GDM1 (cell line): ENCODE results near the gene GABBR2.
A peak's percentile ranks its signal among the peaks of the same experiment; 100 is the strongest.

ENCODE experiments used
- DNase-seq: peaks from one replicate; lab custom pipeline; 2025; lab: John Stamatoyannopoulos, UW

Gene GABBR2

DNA sequence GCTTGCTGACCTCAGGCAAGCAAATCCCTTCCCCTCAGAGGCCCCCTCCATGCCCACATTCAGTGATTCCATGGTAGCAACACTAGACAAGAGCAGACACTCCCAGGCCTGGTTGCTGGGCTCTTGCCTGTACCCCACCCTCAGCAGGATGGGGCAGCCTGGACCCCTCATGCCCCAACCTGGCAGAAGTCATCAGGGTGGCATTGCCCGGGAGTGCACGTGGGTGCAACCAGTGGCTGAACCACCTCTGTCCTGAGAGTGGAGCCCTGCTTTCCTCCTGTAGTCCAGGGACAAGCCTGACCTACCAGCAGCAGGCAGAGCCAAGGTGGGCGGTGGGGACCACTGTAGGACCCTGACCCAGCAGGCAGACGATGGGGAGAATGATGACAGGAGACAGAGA is 387.5 kb downstream of the GABBR2 start:
- DNase-seq, result no peak

DNA sequence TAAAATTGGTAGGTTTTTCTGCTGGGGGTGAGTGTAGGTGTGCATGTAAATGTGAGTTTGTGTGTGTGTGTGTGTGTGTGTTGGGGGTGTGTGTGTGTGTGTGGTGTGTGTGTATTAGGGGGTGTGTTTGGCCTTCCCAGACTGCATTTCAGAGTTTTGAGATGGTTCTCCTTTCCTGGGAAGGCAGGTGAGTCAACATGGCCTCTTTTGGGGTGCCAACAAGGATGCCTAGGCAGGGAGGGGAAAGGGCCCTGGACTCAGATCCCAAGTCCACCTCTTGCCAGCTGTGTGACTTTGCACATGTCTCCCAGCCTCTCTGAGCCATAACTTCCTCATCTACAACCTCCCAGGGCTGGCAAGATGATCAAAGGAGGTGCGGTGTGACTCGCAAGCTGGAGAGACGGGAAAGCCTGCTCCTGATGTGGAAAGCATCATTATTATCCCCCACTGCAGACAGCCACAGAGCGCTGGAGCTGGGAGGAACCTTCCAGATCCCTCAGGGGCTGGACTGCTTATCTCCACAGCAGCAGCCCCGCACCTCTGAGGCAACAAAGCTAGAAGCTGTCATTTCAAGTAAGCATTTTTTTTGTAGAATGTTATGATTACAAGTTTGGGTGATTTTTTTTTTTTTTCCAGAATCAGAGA is 389.8 kb downstream of the GABBR2 start:
- no peak for DNase-seq

DNA sequence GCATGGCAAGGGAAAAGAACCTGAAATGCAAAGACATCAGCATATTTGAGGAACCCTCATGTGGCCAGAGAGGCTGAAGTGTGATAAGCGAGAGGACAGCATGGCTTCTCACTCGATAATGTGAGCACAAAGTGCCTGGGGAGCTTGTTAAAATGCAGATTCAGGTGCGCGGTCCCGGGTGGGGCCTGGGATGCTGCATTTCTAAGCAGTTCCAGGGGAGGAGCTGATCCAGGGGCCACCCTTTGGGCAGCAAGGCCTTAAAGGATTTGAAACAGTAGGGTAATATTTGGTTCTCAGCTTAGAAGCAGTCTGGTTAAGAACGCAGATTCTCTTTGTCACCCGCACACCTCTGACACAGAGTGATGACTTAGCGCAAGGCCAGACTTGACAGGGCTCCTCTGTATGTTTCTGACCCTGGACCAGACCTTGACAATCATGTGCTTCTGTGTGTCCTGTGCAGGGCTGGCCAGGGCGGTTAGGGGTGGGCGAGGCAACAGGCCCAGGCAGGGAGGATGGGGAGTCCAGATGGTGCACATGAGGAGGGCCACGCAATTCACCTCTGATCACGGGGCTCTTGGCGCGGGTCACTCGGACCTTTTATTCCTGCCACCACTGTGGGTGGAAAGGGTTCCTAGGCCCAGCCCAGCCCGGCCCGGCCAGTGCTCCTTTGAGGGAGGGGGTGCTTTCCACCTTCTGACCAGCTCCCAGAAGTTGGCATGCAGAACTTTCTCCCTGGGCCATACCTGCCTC is 390.5 kb downstream of the GABBR2 start:
- no peak for DNase-seq

DNA sequence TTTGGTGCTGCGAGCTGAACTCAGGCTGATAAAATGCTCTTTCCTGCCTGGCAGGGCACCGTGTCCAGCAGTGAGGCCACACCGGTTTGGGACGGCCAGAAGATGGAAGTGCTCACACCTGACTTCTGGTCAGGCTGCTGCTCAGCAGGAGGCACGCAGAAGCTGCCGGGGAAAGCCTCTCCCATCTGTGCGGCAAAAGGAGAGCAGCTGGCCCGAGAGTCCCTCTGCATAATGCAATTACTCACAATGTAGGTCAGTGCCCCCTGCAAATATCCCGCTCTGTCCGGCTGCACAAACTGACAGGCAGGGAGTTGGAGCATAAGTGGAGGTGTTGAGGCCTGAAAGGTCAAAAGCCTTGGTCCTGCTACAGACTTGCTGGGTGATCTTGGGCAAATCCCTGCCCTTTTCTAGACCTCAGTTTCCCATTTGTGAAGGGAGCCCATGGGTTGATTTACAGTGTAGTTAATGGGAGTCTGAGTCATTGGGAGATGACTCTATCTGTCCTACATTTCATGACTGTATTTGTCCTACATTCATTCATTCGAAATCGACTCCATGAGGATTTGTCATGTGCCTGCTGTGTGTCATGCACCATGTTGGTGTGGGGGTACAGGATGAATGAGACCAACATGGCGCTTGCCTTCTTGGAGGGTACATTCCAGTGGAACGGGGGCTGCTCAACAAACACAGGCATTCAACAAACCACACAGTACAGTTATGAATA is 391.4 kb downstream of the GABBR2 start:
- DNase-seq, result no peak

DNA sequence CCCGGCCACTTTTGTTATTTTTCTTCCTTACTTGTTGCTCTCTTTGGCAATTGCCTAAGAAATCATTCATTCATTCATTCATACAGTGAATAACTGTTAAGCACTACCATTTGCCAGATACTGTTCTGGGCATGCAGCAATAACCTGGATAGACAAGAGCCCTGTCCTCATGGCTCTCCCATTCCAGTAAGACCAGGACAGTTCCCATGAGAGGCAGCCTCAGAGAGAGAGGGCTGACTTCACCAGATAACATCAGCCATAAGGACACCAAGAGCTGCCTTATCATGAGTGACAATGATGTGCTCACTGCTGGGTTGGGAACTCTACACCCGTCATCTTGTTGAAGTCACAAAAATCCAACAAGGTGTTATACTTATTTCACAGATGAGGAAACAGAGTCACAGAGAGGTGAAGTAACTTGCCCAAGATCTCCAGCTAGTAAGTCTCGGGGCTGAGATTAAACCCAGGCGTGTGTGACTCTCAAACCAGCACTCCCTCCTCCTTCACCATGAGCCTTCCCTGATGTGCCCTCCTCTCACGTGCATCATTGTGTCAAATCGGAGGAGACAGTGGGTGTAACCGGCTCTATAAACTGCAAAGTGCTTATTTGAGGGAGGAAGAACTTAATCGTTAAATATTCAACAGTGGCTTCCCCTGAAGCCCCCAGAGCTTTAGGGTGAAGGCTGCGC is 392.1 kb downstream of the GABBR2 start:
- no peak for DNase-seq

DNA sequence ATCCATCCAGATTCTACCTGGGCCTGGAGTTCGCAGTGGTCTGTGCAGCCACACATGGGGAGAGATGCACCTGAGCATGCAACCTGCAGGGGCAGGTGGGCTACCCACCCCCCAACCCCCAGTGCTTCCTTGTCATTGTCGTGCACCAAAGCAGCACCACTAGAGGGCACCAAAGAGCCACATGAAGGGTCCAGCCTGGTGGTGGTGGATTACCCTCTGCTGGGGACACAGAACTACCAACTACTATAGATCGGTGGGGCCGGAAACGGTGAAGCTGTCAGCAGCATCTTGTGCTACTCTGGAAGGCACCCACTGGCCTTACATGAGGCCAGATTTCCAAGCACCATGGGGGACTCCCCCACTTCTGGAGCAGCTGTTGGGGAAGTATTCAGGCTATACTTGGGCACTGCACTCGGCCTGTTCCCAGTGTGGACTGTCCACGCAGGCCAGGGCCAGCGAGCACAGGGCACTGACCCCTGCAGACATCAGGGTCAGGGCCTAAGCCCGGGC is 393.1 kb downstream of the GABBR2 start:
- peak; percentile 48 for DNase-seq

DNA sequence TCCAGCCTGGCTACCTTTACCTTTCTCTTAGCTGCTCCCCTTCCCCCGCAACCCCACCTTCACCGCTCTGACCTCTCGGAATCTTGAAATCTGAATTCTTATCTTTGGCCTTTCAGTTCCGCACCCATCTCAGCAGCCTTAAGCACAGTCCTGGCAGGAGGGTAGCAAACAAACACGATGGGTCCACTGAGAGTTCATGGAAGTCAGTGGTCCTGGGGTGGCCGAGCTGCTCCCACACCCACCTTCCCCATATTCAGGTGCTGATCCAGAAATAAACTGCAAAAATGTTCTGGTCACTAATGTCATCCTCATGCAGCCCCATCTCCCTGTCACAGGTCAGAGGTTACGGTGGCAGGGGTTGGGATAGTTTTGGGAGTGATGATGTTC is 393.7 kb downstream of the GABBR2 start:
- DNase-seq, result no peak

DNA sequence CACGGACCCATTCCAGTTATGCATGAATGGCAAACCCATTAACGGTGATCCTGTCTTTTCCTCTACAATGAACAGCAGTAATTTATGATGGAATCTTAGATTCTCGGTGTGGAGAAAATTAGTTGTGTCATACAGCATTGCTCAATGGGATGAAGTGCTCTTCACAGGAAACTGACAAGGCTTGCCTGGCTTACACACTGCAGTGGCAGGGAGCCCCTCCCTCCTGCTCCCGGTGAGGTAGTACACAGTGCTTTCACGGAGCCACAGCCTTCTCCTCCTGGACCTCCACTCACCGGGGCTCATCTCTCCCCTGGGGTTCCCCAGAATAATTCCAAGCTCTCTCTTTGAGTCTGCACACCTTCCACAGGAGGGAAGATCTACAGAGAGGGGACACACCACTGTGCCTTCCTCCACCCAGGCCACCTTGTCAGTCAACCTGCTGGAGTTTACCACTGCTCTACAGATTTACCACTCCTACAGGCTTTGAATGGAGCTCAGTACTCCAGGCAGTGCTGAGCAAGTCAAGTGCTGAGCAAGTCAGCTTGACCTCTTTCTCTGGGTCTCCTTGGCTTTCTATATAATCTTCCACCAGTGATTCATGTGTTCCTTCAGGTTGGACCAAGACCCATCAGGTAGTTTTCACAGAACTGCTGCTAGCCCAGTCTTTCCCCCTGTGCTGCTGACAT is 394.2 kb downstream of the GABBR2 start:
- no peak for DNase-seq

DNA sequence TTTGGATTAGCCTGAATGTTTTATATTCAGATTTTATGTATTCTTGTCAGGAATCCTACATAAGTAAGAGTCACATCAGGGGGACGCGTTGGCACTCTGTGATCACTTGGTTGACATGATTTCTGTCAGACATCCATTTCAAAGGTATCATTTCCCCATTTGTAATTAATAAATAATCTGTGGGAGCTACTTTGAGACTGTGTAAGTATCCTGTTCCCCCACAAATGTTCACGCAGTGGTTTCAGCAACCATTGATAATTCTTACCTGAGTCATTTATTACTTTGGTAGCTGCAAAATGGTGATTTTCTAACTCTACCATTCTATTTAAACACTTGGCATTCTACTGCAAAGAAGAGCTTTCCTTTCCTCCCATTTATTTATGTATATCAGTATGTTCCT is 396.4 kb downstream of the GABBR2 start:
- DNase-seq, result no peak

DNA sequence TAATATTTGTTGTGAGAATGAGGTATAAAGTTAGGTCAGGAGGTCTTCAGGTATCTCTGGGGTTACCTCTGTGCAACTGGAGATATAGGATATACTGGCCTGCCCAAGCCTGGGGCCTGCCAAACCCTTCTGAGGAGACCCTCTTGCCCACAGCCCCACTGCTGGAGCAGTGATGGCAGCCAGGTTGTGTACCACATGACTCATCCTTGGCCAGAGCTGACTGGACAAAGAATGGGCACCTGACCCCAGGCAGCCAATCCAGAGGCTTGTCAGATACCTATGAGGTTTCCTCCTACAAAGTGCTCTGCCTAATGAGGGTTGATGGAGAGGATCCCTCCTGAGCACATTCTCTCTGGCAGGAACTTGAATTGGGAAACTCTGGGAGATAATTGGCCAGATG is 397.2 kb downstream of the GABBR2 start:
- DNase-seq, result no peak

DNA sequence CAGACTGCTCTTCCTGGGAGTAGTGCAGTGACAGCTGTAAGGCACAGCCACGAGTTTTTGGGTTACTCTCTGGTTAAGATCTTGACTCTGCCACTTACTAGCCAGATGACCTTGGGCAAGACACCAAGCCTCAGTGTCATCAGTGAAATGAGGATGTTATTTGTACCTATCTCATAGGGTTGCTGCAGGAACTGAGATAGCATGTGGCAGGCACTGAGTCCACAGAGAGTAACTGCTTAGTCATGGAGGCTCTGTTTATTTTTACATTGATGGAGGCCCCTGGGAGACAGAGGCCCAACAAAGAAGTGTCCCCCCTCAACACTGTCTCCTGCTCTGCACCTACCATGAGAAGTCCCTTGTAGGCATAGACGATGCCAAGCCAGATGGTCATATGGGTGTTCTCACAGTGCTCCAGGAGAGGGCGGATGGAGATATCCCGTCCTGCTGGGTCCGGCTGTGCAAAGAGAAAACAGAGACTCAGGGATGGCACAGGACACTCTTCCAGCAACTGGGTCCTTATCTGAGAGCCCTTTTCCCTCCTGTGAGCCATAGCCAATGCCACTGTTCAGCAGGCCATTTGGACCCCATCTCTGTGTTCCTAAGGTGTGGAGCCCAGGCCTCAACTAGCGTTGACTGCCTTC is 397.9 kb downstream of the GABBR2 start:
- DNase-seq, result no peak

DNA sequence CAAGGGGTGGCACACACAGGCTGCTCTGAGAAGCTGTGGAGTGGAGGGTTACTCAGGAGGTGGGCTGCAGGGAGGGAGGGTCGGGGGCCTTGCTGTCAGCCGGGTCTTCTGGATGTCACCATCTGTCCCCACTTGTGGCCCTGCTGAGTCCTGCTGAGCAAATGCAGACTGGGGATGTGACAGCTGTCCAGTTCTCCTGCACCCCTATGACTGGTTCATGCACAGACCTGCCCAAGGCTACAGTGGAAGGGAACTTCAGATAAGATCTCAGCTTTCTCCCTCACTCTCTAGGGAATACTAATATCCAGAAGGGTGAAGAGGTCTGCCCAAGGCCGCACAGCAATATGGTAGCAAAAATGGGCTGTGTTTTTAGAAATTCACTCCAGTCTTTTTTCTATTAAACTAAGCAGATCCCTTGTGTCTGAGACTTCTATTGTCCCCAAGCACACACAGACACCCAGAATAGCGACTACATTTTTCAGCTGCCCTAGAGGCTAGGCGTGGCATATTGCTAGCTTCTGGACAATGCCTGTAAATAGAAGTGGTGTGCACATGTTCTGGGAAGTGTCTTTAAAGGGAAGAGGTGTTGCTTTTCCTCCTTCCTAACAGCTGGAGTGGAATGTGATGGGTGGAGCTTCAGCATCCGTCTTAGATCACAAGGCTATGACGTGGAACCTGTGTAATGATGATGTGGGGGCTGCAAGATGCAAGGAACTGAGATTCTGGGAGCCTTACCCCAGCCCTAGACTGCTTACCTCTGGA is 402.2 kb downstream of the GABBR2 start:
- DNase-seq, result no peak

DNA sequence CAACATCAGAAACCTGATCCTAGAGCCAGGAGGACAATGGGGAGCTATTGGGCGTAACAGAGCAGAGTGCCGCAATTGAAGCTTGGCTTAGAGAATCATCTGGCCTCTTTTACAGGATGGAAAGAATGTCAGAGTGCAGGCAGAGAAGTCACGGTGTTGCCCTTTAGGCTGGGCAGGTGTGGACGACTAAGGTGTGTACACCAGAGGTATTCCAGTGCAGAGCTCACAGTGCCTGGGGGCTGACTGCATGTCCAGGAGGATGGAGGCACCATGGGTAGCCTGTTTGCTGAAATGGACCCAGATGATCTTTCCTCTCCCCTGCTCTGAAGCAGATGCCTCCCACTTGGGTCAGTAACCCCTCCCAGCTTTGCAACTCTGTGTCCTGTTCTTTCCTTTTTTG is 404.4 kb downstream of the GABBR2 start:
- DNase-seq, result no peak

DNA sequence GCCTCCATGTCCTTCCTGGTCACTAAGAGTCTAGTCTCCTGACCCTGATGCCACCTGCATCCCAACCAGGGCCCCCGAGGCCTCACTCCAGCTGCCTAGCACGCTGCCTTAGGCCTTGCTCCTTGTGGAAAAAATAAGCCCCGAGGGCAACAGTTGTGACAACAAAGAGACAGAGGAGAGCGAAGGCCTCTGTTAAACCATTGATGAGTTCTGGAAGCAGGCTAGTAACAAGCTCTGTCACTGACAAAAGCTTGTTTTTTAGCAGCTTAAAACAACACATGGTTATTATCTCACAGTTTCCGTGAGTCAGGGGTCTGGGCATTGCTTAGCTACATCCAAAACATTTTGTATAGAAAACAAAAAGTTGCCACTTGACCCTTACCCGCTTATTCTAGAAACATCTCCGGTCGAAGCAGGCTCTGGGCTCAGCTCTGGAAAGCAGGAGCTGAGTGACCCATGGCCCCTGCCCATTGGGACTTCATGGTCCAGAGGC is 405.1 kb downstream of the GABBR2 start:
- DNase-seq, result no peak

DNA sequence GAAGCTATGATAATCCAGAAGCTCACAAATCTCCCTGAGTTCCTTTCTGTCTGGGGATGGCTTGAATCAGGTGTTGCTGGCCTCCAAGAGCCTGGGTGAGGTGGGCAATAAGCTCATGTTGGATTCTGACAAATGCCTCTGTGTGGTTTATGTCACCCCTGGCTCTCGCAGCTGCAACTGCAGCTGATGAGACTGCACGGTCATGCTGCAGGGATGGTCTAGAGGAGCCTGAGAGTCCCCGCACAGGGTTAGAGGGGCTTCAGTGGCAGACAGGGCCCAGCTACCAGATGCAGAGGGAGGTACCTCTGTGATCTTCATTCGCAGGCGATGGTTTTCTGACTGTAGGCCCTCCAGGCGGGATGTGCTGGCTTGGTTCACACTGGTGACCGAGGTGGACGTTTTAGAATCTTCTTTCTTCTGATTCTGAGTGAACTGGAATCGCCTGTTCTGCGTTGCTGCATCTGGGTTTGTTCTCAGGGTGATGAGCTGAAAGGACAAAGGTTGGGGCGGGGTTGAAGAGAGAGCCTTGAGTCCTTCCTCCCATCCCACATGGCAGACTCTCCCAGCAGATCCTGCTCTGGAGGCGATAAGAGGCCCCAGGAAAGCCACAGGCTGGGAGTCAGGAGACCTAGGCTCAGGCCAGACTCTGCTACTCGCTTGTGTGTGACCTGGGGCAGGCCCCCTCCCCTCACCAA is 405.6 kb downstream of the GABBR2 start:
- no peak for DNase-seq

DNA sequence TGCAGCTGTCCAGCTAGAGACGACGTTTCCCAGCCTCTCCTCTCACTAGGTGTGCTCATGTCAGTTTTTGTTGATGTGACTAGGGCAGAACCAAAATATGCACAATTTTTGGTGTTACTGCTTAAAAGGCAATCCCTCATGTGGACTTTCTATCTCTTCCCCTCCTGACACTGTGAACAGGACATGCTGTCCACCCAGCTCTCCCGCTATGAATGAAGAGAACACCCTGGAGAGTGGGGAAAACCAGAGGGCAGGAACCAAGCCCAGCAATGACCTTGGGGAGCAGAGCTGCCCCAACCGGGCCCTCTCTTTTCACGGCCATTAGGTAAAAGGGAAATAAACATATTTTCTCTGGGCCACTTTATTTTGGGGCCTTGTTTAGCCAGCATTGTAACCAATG is 406.6 kb downstream of the GABBR2 start:
- no peak for DNase-seq

DNA sequence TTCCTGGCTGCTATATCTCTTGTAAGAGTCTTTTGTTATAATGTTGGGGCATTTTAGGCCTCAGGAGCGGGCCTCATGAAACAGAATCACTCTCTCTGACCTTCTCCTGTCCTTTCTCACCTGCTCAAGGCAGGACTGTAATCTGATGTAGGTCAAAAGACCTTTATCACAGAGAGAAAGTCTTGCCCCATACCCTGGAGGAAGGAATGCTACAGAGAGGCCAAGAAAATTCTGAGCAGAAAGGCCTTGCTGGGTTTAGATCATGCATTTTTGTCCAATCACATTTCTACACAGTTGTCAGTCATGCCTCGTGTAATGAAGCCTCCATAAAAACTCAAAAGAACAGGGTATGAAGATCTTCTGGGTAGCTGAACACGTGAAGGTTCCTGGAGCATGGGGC is 408.1 kb downstream of the GABBR2 start:
- DNase-seq, result no peak

DNA sequence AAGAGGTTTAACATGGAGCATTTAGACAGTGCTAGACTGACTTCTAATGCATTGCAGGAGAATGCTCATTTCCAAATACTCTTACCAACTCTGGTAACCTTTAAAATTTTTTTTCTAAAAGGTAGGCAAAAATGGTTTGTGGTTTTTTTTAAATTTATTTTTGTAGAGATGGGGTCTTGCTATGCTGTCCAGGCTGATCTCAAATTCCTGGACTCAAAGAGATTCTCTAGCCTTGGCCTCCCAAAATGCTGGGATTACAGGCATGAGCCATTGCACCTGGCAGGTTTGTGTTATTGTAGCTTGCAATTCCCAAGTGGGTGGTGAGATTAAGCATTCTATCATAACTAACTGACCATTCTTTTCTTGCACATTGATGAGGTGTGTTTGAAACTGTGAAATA is 410.3 kb downstream of the GABBR2 start:
- no peak for DNase-seq

DNA sequence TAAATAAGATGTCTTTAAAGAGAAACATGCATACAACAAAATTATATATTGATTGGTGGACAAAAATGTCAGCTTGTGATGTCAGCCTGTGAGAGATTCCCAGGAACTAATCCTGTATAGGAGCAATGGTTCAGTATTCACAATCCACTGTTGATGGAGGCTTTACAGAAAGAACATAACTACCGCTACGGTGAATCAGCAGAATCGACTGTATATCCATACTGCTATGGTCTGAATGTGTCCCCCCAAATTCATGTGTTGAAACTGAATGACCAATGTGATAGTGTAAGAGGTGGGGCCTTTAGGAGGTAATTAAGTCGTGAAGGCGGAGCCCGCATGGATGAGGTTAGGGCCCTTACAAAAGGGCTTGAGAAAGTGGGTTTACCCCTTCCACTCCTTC is 412.9 kb downstream of the GABBR2 start:
- no peak for DNase-seq

DNA sequence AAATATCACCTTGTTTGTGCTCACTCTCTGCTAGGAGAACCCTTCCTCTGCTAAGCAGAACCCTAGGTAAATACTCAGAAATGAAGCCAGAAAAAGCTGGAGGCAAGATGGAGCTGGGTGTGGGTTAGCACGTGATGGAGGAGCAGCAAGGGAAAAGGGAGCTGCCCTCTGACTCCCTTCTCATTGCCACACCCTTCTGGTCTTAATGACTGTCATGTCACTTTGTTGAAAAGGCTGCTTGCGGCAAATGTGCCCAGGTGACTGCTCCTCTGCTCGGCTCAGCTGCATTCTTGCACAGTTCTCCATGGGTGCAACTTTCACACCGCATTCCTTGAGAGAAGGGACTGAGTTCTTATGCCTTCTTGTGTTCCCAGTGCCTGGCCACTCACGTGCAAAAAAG is 416.9 kb downstream of the GABBR2 start:
- DNase-seq, result no peak
